ENCODE results near the gene ANKRD6. TPM values are rescaled to one million over a fixed set of nuclear protein-coding genes. Genes with fewer than 3 reads are reported as not detected.

The ANKRD6 gene
- total RNA-seq, 1 experiment from 2014 or later, result 5.6 TPM

DNA sequence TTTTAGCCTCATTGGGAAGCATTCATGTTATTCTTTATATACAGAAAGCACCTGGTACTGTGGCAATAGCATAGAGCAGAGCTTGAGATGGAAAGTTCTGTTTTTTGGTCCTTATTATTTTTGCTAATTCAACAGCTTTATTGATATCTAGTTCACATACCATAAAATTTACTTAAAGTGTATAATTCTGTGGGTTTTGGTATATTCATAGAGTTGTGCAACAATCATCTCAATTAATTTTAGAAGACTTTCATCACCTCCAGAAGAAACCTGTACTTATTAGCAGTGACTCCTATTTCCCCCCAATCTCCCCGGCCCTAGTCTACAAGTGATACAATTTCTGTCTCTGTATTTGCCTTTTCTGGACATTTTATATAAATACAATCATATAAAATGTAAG is 77.4 kb downstream of the ANKRD6 start:
- H2BK120ac ChIP-seq (ENCODE audit: low read depth, low read length, poor library complexity, severe bottlenecking), result no peak overlapping the region
- H3K56ac ChIP-seq (ENCODE audit: insufficient read length, low read depth, low read length), result no peak overlapping the region
- H3K23ac ChIP-seq (ENCODE audit: insufficient read length, low read depth, low read length), result no peak overlapping the region
- no peak overlapping the region for H3K9ac ChIP-seq (ENCODE audit: extremely low read depth, insufficient read length, low read length)
- no peaks in the 10 kb centered on the region for H3K9me3 ChIP-seq (ENCODE audit: control insufficient read depth, low read depth, low read length)
- no peak overlapping the region for H3K27ac ChIP-seq (ENCODE audit: insufficient read length, low read depth, low read length)
- H3K27me3 Mint-ChIP-seq (ENCODE audit: low read depth), result no peaks in the 10 kb centered on the region
- no peak overlapping the region for H2BK5ac ChIP-seq (ENCODE audit: insufficient read length, low read length)
- no peak overlapping the region for H2BK12ac ChIP-seq (ENCODE audit: insufficient read length, low read depth, low read length)
- no peak overlapping the region for H2BK20ac ChIP-seq (ENCODE audit: low read depth, low read length, poor library complexity, severe bottlenecking)
- no peaks in the 10 kb centered on the region for H3K4me1 ChIP-seq (ENCODE audit: insufficient read depth, low read length)
- H2AK5ac ChIP-seq (ENCODE audit: insufficient read length, low read length), result no peak overlapping the region
- H3K4me3 Mint-ChIP-seq, result no peak overlapping the region
- H2BK15ac ChIP-seq (ENCODE audit: low read depth, low read length), result no peak overlapping the region
- H3K27ac Mint-ChIP-seq, result no peak overlapping the region
- no peaks in the 10 kb centered on the region for H3K79me2 ChIP-seq (ENCODE audit: insufficient read depth, low read length)
- no peak overlapping the region for H3K14ac ChIP-seq (ENCODE audit: insufficient read depth, low read length)
- no peaks in the 10 kb centered on the region for H3K9me3 Mint-ChIP-seq
- no peak for DNase-seq
- no peaks in the 10 kb centered on the region for H3K36me3 Mint-ChIP-seq (ENCODE audit: insufficient read depth in 1 of 3, low read depth in 3 of 3)
- H3K27me3 ChIP-seq (ENCODE audit: insufficient read depth, low read length), result no peaks in the 10 kb centered on the region
- H3K4ac ChIP-seq (ENCODE audit: low read depth, low read length), result no peak overlapping the region
- H3K79me1 ChIP-seq (ENCODE audit: insufficient read depth, low read depth, low read length, poor library complexity, severe bottlenecking), result no peaks in the 10 kb centered on the region
- H4K5ac ChIP-seq (ENCODE audit: insufficient read length, low read depth, low read length), result no peak overlapping the region
- TF ChIP-seq, protein P1, sequence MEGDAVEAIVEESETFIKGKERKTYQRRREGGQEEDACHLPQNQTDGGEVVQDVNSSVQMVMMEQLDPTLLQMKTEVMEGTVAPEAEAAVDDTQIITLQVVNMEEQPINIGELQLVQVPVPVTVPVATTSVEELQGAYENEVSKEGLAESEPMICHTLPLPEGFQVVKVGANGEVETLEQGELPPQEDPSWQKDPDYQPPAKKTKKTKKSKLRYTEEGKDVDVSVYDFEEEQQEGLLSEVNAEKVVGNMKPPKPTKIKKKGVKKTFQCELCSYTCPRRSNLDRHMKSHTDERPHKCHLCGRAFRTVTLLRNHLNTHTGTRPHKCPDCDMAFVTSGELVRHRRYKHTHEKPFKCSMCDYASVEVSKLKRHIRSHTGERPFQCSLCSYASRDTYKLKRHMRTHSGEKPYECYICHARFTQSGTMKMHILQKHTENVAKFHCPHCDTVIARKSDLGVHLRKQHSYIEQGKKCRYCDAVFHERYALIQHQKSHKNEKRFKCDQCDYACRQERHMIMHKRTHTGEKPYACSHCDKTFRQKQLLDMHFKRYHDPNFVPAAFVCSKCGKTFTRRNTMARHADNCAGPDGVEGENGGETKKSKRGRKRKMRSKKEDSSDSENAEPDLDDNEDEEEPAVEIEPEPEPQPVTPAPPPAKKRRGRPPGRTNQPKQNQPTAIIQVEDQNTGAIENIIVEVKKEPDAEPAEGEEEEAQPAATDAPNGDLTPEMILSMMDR (conservative IDR thresholded peaks at IDR 0.05), result no peak
- H3K4me1 Mint-ChIP-seq, result peaks cover 4 to 10% of the 10 kb centered on the region in 2 experiments
- H3K18ac ChIP-seq (ENCODE audit: insufficient read length, low read depth, low read length), result no peak overlapping the region
- H2AFZ ChIP-seq (ENCODE audit: low read length), result no peak overlapping the region
- H3K23me2 ChIP-seq (ENCODE audit: insufficient read length, low read depth, low read length, poor library complexity, severe bottlenecking), result no peaks in the 10 kb centered on the region
- H4K91ac ChIP-seq (ENCODE audit: insufficient read length, low read depth, low read length), result no peak overlapping the region
- no CpG with 5 or more reads among the region's 1 CpG for WGBS (ENCODE audit: extremely low coverage, insufficient read length, low lambda C conversion rate)
- H3K4me2 ChIP-seq (ENCODE audit: insufficient read depth, insufficient read length, low read length), result no peak overlapping the region
- no peak overlapping the region for H4K8ac ChIP-seq (replicated peaks; ENCODE audit: insufficient read length, low read depth, low read length)
- no peak overlapping the region for H3T11ph ChIP-seq (ENCODE audit: low read length)
- no peaks in the 10 kb centered on the region for H4K20me1 ChIP-seq (ENCODE audit: control insufficient read depth, insufficient read depth, insufficient read length)
